ENCODE data around the gene MUC13. TPM values are rescaled to one million over a fixed set of nuclear protein-coding genes. Genes with fewer than 3 reads are reported as not detected.

The MUC13 gene
- total and polyA plus RNA-seq, 2 of the 4 experiments (the other 2 are of a cell fraction): not detected

DNA sequence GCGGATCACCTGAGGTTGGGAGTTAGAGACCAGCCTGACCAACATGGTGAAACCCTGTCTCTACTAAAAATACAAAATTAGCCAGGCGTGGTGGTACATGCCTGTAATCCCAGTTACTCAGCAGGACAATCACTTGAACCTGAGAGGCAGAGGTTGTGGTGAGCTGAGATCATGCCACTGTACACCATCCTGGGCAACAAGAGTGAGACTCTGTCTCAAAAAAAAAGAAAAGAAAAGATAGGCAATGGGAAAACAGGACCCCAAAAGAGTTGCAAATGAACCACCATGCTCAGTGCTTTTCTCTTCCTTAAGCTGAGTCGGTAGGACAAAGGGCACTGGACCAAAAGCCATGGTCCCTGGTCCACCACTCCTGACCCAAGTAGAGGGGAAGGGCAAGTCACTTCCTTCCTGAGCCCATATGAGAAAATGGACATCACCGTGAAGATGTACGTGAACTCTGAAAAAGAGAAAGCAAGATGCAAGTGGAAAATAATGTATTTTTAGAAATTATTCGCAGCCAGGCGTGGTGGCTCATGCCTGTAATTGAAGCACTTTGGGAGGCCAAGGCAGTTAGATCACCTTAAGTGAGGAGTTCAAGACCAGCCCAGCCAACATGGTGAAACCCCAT, 50.0 kb downstream of the MUC13 start (continued):
- TF ChIP-seq MAFK (IDR thresholded peaks at IDR 0.05; ENCODE audit: low read depth, low read length): no peak

DNA sequence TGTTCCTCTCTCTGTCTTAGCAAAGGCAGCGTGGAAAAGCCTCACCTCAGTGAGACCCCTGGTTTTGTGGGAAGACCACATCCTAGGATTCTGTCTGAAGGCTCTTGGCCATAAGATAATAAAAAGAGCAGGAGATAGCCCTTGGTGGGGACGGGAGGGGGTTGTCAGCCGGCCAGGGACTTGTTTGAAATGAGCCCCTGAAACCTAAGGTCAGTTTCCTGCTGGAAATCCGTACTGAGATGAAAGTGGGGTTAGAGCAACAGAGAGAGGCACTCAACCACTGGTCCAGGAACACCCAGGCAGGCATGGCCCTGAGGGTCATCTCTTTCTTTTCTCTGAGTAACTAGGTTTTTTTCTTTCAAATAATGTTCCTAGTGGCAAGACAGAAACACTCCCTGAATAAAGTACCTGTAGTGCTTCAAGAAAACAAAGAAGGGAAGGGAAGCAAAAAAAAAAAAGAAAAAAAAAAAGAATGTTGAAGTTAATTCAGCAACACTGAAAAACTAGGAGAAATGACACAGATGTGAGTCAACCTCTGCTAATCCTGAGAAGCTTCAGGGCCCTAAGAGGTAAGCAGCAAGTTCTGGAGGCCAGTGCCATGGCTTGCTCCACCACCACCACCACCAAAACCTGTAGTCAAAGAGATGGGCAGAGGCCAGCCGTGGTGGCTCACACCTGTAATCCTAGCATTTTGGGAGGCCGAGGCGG, 50.6 kb downstream of the MUC13 start:
- peak overlapping the region in 1 of 2 experiments; percentile 84; a peak in 2 of 4 replicates for H4K8ac ChIP-seq (ENCODE audit: low read depth in 2 of 2, low read length in 2 of 2)
- H3K9me1 ChIP-seq (ENCODE audit: insufficient read depth, low read length): peaks cover 36% of the 10 kb centered on the region
- 100% methylated on average over 1 of the region's 7 CpGs; no CpG with 5 or more reads in 1 of the 2 experiments for WGBS, 2 experiments (ENCODE audit: extremely low coverage in 2 of 2, insufficient read length in 1 of 2)
- H3K23ac ChIP-seq (ENCODE audit: low read depth, low read length): peak overlapping the region; percentile 60
- peak overlapping the region; percentile 85 for H2BK120ac ChIP-seq (ENCODE audit: low read depth, low read length)
- H2BK15ac ChIP-seq (ENCODE audit: low read depth, low read length): peak overlapping the region; percentile 66
- intact Hi-C loops (cut with micrococcal nuclease): no loop called here
- H3K9ac ChIP-seq (ENCODE audit: low read depth, low read length): peak overlapping the region; percentile 30; the same call in 1 of the 2 replicates
- H3K4me3 ChIP-seq (ENCODE audit: insufficient read depth, low read depth, low read length): no peak overlapping the region
- H4K91ac ChIP-seq (ENCODE audit: insufficient read depth, low read depth, low read length): peak overlapping the region; percentile 60
- H2AK9ac ChIP-seq (replicated peaks; ENCODE audit: low read depth, low read length, poor library complexity): peak overlapping the region; percentile 12
- H3K27ac ChIP-seq (ENCODE audit: insufficient read depth, low read length): peak overlapping the region; percentile 9; the same call in 1 of the 2 replicates
- H3K4me1 ChIP-seq (ENCODE audit: control insufficient read depth, insufficient read depth, low read length): peaks cover 22% of the 10 kb centered on the region
- POLR2A ChIA-PET (ENCODE audit: unreplicated experiment): no interaction called here
- no TSS peak for BruUV-seq (replicated peaks)
- dilution Hi-C loops (cut with HindIII; ENCODE audit: low sequenced_read_pairs, unreplicated experiment): loop anchor here (25.0 kb wide), 1 partner anchor 122 kb away; no protein-coding TSS in a partner anchor
- peak overlapping the region; percentile 81 for H3K14ac ChIP-seq (replicated peaks; ENCODE audit: low read depth, low read length)
- H2BK20ac ChIP-seq (ENCODE audit: low read depth, low read length): peak overlapping the region; percentile 79
- peak overlapping the region; percentile 20 for H3K18ac ChIP-seq (ENCODE audit: low read depth, low read length)
- no peaks in the 10 kb centered on the region for H3K9me3 ChIP-seq (ENCODE audit: control insufficient read depth, insufficient read depth, low read length)
- DNase-seq: peak; percentile 65
- peak overlapping the region; percentile 89 for H3K4ac ChIP-seq (ENCODE audit: low read depth, low read length)
- H3K56ac ChIP-seq (ENCODE audit: extremely low read depth, insufficient read depth, low read length): no peak overlapping the region
- no peaks in the 10 kb centered on the region; the same call in none of the 2 replicates for H3K36me3 ChIP-seq (ENCODE audit: control insufficient read depth, insufficient read depth, low read length)
- H2AK5ac ChIP-seq (ENCODE audit: low read depth, low read length): peak overlapping the region; percentile 82
- in situ Hi-C loops (cut with MboI; ENCODE audit: low sequenced_read_pairs): no loop called here
- ATAC-seq (ENCODE audit: low read depth): no peak
- H2AFZ ChIP-seq (replicated peaks; ENCODE audit: low read length, poor library complexity): no peak overlapping the region
- CTCF ChIA-PET: interaction anchor here (0.6 to 1.6 kb wide), 4 partner anchors 17 to 490 kb away, joined by 3 to 8 read pairs (median 7); no protein-coding TSS in a partner anchor
- peaks cover 11 to 60% of the 10 kb centered on the region in 2 experiments; a peak in 3 of 4 replicates for H3K79me1 ChIP-seq (ENCODE audit: low read depth in 1 of 2, low read length in 2 of 2)
- peak overlapping the region; percentile 32; the same call in 1 of the 2 replicates for H3K4me2 ChIP-seq (ENCODE audit: low read depth, low read length)
- no peaks in the 10 kb centered on the region for H3K27me3 ChIP-seq (ENCODE audit: control insufficient read depth, insufficient read depth, low read length)
- TF ChIP-seq RAD21 (IDR thresholded peaks at IDR 0.05; ENCODE audit: low read length) (no peak), CHD1 (IDR thresholded peaks at IDR 0.05; ENCODE audit: low read depth, low read length) (no peak), MXI1 (IDR thresholded peaks at IDR 0.05; ENCODE audit: borderline replicate concordance, low read depth, low read length) (no peak), BHLHE40 (IDR thresholded peaks at IDR 0.05; ENCODE audit: low read depth, low read length) (no peak), NFE2L2 (IDR thresholded peaks at IDR 0.05; ENCODE audit: low read depth, low read length) (no peak), CEBPB (IDR thresholded peaks at IDR 0.05; ENCODE audit: low read depth, low read length) (no peak), RFX5 (IDR thresholded peaks at IDR 0.05; ENCODE audit: low read depth, low read length) (no peak), SMC3 (IDR thresholded peaks at IDR 0.05; ENCODE audit: low read depth, low read length) (no peak), POLR2A (IDR thresholded peaks at IDR 0.05; ENCODE audit: low read depth, low read length) (no peak)
- TF ChIP-seq, protein P1, sequence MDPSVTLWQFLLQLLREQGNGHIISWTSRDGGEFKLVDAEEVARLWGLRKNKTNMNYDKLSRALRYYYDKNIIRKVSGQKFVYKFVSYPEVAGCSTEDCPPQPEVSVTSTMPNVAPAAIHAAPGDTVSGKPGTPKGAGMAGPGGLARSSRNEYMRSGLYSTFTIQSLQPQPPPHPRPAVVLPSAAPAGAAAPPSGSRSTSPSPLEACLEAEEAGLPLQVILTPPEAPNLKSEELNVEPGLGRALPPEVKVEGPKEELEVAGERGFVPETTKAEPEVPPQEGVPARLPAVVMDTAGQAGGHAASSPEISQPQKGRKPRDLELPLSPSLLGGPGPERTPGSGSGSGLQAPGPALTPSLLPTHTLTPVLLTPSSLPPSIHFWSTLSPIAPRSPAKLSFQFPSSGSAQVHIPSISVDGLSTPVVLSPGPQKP (IDR thresholded peaks at IDR 0.05; ENCODE audit: borderline replicate concordance, low read depth, low read length): no peak
- TF ChIP-seq, protein P2, sequence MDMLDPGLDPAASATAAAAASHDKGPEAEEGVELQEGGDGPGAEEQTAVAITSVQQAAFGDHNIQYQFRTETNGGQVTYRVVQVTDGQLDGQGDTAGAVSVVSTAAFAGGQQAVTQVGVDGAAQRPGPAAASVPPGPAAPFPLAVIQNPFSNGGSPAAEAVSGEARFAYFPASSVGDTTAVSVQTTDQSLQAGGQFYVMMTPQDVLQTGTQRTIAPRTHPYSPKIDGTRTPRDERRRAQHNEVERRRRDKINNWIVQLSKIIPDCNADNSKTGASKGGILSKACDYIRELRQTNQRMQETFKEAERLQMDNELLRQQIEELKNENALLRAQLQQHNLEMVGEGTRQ (IDR thresholded peaks at IDR 0.05; ENCODE audit: low read depth, low read length): no peak
- peak overlapping the region; percentile 43 for H2BK5ac ChIP-seq (ENCODE audit: low read depth, low read length, poor library complexity, severe bottlenecking)
- H4K5ac ChIP-seq (ENCODE audit: low read depth, low read length): peak overlapping the region; percentile 52
- H4K20me1 ChIP-seq (ENCODE audit: insufficient read depth, low read length): peaks cover 6% of the 10 kb centered on the region; the same call in 1 of the 2 replicates
